SK-N-SH treated with all-trans-retinoic acid at 6 μM for 48 hours (cell line): ENCODE data around the gene CPSF4L.

Source experiments
- ATAC-seq: fragments of 200-7000 bp; cut with Tn5 transposase; 3 replicates; pipeline ENCODE4 v1.9.1; 2020; ENCODE audit warnings: mild to moderate bottlenecking, moderate library complexity
- BACH2 ChIP-seq: fragments of 250-450 bp; sonication (Bioruptor Pico); IDR thresholded peaks from 2 replicates; pipeline ENCODE4 v1.9.0; 2021; ENCODE audit warnings: mild to moderate bottlenecking, borderline replicate concordance
- GLIS3 ChIP-seq: fragments of 250-450 bp; sonication (Bioruptor Pico); IDR thresholded peaks from 2 replicates; pipeline ENCODE4 v1.5.0; 2020; ENCODE audit warnings: mild to moderate bottlenecking, moderate library complexity
- ISL1 ChIP-seq: fragments of 250-450 bp; sonication (Bioruptor Pico); IDR thresholded peaks from 2 replicates; pipeline ENCODE4 v2.1.2; 2022; ENCODE audit warnings: mild to moderate bottlenecking, moderate library complexity
- OSR1 ChIP-seq: fragments of 250-450 bp; sonication (Bioruptor Pico); IDR thresholded peaks from 2 replicates; pipeline ENCODE4 v1.8.0; 2022; ENCODE audit warnings: moderate library complexity, mild to moderate bottlenecking, inconsistent platforms
- PPARA ChIP-seq: fragments of 250-450 bp; sonication (Bioruptor Pico); IDR thresholded peaks from 2 replicates; pipeline ENCODE4 v1.5.0; 2020; ENCODE audit warnings: mild to moderate bottlenecking, borderline replicate concordance
- TOX ChIP-seq: fragments of 250-450 bp; sonication (Bioruptor Pico); IDR thresholded peaks from 2 replicates; pipeline ENCODE4 v1.8.0; 2021; ENCODE audit warnings: mild to moderate bottlenecking, moderate library complexity, borderline replicate concordance
- ZFP3 ChIP-seq: fragments of 250-450 bp; sonication (Bioruptor Pico); IDR thresholded peaks from 2 replicates; pipeline ENCODE4 v1.5.0; 2020; ENCODE audit warnings: mild to moderate bottlenecking, moderate library complexity
- ZFP30 ChIP-seq: fragments of 450-650 bp; formaldehyde crosslinking; IDR thresholded peaks from 2 replicates; pipeline ENCODE4 v1.5.0; 2022; ENCODE audit warnings: mild to moderate bottlenecking, moderate library complexity
- ZNF565 ChIP-seq: fragments of 450-650 bp; formaldehyde crosslinking; conservative IDR thresholded peaks from 2 replicates; pipeline ENCODE4 v1.5.0; 2020; ENCODE audit warnings: low read depth, mild to moderate bottlenecking, moderate library complexity
- ZNF70 ChIP-seq: fragments of 450-650 bp; formaldehyde crosslinking; IDR thresholded peaks from 2 replicates; pipeline ENCODE4 v1.5.0; 2020; ENCODE audit warnings: mild to moderate bottlenecking, moderate library complexity
- ZNF8 ChIP-seq: fragments of 450-650 bp; formaldehyde crosslinking; IDR thresholded peaks from 2 replicates; pipeline ENCODE4 v1.5.0; 2020; ENCODE audit warnings: mild to moderate bottlenecking, moderate library complexity
- TF ChIP-seq, protein P1 (sequence below): fragments of 250-450 bp; sonication (Bioruptor Pico); IDR thresholded peaks from 2 replicates; pipeline ENCODE4 v1.5.1; 2021; ENCODE audit warnings: mild to moderate bottlenecking, moderate library complexity
- TF ChIP-seq, protein P2 (sequence below): fragments of 250-450 bp; sonication (Bioruptor Pico); IDR thresholded peaks from 2 replicates; pipeline ENCODE4 v1.5.0; 2020; ENCODE audit warnings: mild to moderate bottlenecking, moderate library complexity
- TF ChIP-seq, protein P3 (sequence below): fragments of 250-450 bp; sonication (Bioruptor Pico); IDR thresholded peaks from 2 replicates; pipeline ENCODE4 v1.5.1; 2020; ENCODE audit warnings: low read depth, mild to moderate bottlenecking, moderate library complexity
- TF ChIP-seq, protein P4 (sequence below): fragments of 250-450 bp; sonication (Bioruptor Pico); IDR thresholded peaks from 2 replicates; pipeline ENCODE4 v1.8.0; 2020; ENCODE audit warnings: mild to moderate bottlenecking, moderate library complexity, borderline replicate concordance
- TF ChIP-seq, protein P5 (sequence below): fragments of 250-450 bp; sonication (Bioruptor Pico); IDR thresholded peaks from 2 replicates; pipeline ENCODE4 v1.8.0; 2021; ENCODE audit warnings: low read depth, mild to moderate bottlenecking, moderate library complexity, borderline replicate concordance

Gene CPSF4L

DNA sequence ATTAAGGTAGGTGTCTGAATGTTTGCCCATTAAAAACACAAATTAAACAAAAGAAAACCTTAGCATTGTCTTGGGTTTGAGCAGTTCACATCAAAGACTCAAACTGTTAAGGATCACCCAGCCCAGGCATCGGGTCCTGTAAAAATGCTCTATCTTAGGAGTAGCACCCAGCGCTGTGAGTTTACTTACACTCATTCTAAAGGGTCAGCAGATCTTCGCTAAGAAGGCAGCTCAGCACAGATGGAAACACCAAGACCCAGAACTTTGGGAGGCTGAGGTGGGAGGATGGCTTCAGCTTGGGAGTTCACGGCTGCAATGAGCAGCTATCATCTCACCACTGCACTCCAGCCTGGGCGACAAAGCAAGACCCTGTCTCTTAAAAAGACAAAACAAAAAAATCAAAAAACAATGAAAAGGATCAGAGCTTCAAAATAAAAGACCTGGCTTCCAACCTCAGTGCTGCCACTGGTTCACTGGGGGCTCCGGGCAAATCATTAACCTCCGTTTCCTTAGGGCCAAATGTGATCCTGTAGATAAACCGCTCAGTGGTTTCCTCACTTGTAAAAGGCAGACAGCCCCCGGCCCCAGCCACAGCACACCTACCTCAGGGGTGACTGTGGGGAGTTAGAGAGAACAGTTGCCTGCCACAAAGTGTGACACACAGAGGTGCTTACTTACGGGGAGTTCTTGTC, 57.7 kb downstream of the CPSF4L start:
- no peak; the same call in 2 of the 3 replicates for ATAC-seq
- TF ChIP-seq, protein P1, sequence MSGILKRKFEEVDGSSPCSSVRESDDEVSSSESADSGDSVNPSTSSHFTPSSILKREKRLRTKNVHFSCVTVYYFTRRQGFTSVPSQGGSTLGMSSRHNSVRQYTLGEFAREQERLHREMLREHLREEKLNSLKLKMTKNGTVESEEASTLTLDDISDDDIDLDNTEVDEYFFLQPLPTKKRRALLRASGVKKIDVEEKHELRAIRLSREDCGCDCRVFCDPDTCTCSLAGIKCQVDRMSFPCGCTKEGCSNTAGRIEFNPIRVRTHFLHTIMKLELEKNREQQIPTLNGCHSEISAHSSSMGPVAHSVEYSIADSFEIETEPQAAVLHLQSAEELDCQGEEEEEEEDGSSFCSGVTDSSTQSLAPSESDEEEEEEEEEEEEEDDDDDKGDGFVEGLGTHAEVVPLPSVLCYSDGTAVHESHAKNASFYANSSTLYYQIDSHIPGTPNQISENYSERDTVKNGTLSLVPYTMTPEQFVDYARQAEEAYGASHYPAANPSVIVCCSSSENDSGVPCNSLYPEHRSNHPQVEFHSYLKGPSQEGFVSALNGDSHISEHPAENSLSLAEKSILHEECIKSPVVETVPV (CRISPR knock-in tag): no peak
- TF ChIP-seq ZNF70 (CRISPR knock-in tag) (no peak), ZFP3 (CRISPR knock-in tag) (no peak)
- TF ChIP-seq, protein P2, sequence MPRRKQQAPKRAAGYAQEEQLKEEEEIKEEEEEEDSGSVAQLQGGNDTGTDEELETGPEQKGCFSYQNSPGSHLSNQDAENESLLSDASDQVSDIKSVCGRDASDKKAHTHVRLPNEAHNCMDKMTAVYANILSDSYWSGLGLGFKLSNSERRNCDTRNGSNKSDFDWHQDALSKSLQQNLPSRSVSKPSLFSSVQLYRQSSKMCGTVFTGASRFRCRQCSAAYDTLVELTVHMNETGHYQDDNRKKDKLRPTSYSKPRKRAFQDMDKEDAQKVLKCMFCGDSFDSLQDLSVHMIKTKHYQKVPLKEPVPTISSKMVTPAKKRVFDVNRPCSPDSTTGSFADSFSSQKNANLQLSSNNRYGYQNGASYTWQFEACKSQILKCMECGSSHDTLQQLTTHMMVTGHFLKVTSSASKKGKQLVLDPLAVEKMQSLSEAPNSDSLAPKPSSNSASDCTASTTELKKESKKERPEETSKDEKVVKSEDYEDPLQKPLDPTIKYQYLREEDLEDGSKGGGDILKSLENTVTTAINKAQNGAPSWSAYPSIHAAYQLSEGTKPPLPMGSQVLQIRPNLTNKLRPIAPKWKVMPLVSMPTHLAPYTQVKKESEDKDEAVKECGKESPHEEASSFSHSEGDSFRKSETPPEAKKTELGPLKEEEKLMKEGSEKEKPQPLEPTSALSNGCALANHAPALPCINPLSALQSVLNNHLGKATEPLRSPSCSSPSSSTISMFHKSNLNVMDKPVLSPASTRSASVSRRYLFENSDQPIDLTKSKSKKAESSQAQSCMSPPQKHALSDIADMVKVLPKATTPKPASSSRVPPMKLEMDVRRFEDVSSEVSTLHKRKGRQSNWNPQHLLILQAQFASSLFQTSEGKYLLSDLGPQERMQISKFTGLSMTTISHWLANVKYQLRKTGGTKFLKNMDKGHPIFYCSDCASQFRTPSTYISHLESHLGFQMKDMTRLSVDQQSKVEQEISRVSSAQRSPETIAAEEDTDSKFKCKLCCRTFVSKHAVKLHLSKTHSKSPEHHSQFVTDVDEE (CRISPR knock-in tag): no peak
- TF ChIP-seq, protein P3, sequence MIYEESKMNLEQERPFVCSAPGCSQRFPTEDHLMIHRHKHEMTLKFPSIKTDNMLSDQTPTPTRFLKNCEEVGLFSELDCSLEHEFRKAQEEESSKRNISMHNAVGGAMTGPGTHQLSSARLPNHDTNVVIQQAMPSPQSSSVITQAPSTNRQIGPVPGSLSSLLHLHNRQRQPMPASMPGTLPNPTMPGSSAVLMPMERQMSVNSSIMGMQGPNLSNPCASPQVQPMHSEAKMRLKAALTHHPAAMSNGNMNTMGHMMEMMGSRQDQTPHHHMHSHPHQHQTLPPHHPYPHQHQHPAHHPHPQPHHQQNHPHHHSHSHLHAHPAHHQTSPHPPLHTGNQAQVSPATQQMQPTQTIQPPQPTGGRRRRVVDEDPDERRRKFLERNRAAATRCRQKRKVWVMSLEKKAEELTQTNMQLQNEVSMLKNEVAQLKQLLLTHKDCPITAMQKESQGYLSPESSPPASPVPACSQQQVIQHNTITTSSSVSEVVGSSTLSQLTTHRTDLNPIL (CRISPR knock-in tag): no peak

DNA sequence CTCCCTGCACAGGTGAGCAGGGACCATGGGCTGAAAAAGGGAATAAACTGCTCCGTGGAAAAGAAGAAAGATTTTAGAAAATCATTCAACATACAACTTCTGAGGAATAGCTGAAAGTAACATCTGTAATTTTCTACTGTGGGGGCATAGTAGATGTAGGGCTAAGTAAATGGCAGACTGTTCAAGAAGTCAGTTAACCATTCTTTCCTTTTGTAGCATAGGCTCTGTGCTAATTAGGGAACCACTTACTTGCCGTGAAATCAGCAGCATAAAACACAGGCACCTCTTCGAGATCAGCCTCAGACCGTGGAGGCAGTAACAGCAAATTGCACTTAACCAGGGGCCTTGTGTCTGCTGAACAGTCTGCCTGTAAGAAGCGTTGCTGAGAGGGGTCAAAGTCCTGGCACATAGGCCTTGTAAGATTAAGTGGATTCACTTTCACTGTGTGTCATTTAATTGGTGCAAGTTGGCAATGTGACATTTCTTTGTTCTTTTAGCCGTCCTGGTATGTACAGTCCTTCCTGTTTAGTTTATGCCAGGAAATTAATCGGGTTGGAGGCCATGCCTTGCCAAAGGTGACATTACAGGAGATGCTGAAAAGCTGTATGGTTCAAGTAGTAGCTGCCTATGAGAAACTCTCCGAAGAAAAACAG, 58.4 kb downstream of the CPSF4L start:
- ATAC-seq: peak; percentile 14; the same call in 2 of the 3 replicates
- TF ChIP-seq ZNF565: no peak
- TF ChIP-seq ISL1 (CRISPR knock-in tag): no peak
- TF ChIP-seq, protein P1 (CRISPR knock-in tag): no peak
- TF ChIP-seq GLIS3: no peak
- no peak for TF ChIP-seq ZNF70 (CRISPR knock-in tag)
- TF ChIP-seq, protein P2 (CRISPR knock-in tag): no peak
- TF ChIP-seq ZFP3 (CRISPR knock-in tag): no peak
- TF ChIP-seq, protein P4, sequence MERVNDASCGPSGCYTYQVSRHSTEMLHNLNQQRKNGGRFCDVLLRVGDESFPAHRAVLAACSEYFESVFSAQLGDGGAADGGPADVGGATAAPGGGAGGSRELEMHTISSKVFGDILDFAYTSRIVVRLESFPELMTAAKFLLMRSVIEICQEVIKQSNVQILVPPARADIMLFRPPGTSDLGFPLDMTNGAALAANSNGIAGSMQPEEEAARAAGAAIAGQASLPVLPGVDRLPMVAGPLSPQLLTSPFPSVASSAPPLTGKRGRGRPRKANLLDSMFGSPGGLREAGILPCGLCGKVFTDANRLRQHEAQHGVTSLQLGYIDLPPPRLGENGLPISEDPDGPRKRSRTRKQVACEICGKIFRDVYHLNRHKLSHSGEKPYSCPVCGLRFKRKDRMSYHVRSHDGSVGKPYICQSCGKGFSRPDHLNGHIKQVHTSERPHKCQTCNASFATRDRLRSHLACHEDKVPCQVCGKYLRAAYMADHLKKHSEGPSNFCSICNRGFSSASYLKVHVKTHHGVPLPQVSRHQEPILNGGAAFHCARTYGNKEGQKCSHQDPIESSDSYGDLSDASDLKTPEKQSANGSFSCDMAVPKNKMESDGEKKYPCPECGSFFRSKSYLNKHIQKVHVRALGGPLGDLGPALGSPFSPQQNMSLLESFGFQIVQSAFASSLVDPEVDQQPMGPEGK: no peak
- TF ChIP-seq, protein P5, sequence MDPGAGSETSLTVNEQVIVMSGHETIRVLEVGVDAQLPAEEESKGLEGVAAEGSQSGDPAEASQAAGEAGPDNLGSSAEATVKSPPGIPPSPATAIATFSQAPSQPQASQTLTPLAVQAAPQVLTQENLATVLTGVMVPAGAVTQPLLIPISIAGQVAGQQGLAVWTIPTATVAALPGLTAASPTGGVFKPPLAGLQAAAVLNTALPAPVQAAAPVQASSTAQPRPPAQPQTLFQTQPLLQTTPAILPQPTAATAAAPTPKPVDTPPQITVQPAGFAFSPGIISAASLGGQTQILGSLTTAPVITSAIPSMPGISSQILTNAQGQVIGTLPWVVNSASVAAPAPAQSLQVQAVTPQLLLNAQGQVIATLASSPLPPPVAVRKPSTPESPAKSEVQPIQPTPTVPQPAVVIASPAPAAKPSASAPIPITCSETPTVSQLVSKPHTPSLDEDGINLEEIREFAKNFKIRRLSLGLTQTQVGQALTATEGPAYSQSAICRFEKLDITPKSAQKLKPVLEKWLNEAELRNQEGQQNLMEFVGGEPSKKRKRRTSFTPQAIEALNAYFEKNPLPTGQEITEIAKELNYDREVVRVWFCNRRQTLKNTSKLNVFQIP (CRISPR knock-in tag): no peak
- no peak for TF ChIP-seq BACH2 (CRISPR knock-in tag)
- no peak for TF ChIP-seq ZNF8 (CRISPR knock-in tag)
- no peak for TF ChIP-seq OSR1
- no peak for TF ChIP-seq ZFP30 (CRISPR knock-in tag)
- no peak for TF ChIP-seq PPARA (CRISPR knock-in tag)
- TF ChIP-seq TOX (CRISPR knock-in tag): no peak
